Activated CD4-positive, alpha-beta T cell treated with anti-CD3 and anti-CD28 coated beads, Interleukin-2, amount 10 ng/mL, durations not matched to agents 24 days and 14 days (primary cell): ENCODE results near the gene ALDH7A1. TPM values are rescaled to one million over a fixed set of nuclear protein-coding genes. Genes with fewer than 3 reads are reported as not detected.
"Not testable (repeated sequence)": the region's sequence is repeated elsewhere in the genome, so short reads cannot be mapped to it uniquely, and the experiment has no call there.

ENCODE experiments used
- DNase-seq: peaks from one replicate; pipeline ENCODE4 v3.0.0; 2022
- H3K27ac Mint-ChIP-seq: one replicate; pipeline ENCODE4 v1.8.0; 2022; ENCODE audit warnings: mild to moderate bottlenecking, mixed read lengths
- H3K27me3 Mint-ChIP-seq: one replicate; pipeline ENCODE4 v1.8.0; 2022; ENCODE audit warnings: mixed read lengths
- H3K36me3 Mint-ChIP-seq: one replicate; pipeline ENCODE4 v1.8.0; 2022; ENCODE audit warnings: low read depth, mild to moderate bottlenecking, mixed read lengths
- H3K4me1 Mint-ChIP-seq: one replicate; pipeline ENCODE4 v1.8.0; 2021; ENCODE audit warnings: mixed read lengths
- H3K4me3 Mint-ChIP-seq: one replicate; pipeline ENCODE4 v1.8.0; 2022; ENCODE audit warnings: mild to moderate bottlenecking, moderate library complexity, mixed read lengths
- H3K9me3 Mint-ChIP-seq: one replicate; pipeline ENCODE4 v1.8.0; 2021; ENCODE audit warnings: mixed read lengths
- intact Hi-C: fragments of 100-400 bp; cut with micrococcal nuclease; formaldehyde crosslinking; loops from one replicate; pipeline ENCODE4 v1.15.1; 2023
- total RNA-seq: library from RNA; stranded (reverse); gene quantifications from 2 replicates; pipeline ENCODE4 v1.2.3, GENCODE V29; 2022

The ALDH7A1 gene
- total RNA-seq, 1 donor from 2014 or later, result 1.9 TPM

DNA sequence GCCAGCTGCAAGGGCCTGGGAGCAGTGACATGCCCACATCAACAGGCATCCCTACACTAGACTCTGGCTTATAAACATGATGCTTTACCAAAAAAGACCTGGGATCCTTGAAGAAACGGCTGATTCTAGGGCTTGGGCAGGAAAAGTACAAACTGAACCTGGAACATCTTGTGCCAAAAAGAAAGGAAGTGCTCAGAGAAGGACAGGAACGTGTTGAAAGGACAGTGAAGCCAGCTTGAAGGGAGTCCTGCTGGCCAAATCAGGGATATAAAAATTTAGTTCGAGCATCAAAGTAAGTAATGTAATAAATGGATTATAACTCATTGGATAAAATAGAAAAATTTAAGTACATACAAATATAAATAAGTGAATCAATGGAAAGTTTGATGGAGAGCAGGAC lies 58.1 kb downstream of the ALDH7A1 start:
- no peak overlapping the region for H3K4me3 Mint-ChIP-seq
- no peak overlapping the region for H3K27ac Mint-ChIP-seq
- H3K36me3 Mint-ChIP-seq, result no peaks in the 10 kb centered on the region
- intact Hi-C loops, result no loop called here
- DNase-seq, result no peak
- H3K4me1 Mint-ChIP-seq, result no peaks in the 10 kb centered on the region
- H3K27me3 Mint-ChIP-seq, result peaks cover 2% of the 10 kb centered on the region
- H3K9me3 Mint-ChIP-seq, result no peaks in the 10 kb centered on the region

DNA sequence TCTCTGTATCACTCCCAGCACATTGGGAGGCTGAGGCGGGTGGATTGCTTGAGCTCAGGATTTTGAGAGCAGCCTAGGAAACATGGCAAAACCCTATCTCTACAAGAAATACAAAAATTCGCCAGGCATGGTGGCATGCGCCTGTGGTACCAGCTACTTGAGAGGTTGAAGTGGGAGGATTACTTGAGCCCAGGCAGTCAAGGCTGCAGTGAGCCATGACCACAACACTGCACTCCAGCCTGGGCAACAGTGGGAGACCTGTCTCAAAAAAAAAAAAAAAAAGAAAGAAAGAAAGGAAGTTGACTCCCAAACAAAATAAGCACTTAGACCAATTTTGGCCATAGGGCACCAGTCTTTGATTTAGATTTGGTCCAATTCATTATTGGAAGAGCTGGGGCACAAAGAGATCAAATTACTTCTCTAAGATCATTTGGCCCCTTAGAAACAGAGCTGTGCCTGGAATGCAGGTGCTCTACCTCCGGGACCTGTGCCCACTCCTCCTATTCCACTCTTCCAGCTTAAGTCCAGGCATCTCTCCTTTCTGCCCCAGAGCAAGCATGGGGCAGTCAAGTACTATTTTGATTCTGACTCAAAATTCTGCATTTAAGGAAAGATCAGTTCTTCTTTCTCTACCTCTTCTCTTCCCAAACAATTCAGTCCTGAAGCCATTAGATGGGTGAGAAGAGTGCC lies 59.0 kb downstream of the ALDH7A1 start:
- no peaks in the 10 kb centered on the region for H3K9me3 Mint-ChIP-seq
- H3K27ac Mint-ChIP-seq, result no peak overlapping the region
- H3K4me3 Mint-ChIP-seq, result no peak overlapping the region
- H3K4me1 Mint-ChIP-seq, result no peaks in the 10 kb centered on the region
- DNase-seq, result no peak
- no peaks in the 10 kb centered on the region for H3K36me3 Mint-ChIP-seq
- intact Hi-C loops, result no loop called here
- H3K27me3 Mint-ChIP-seq, result peaks cover 2% of the 10 kb centered on the region

- Mint-ChIP-seq H3K27me3 (no peaks in the 10 kb centered on the region), H3K4me1 (no peaks in the 10 kb centered on the region), H3K4me3 (no peak overlapping the region), H3K36me3 (no peaks in the 10 kb centered on the region), H3K9me3 (no peaks in the 10 kb centered on the region), H3K27ac (no peak overlapping the region)
- DNase-seq, result no peak
- intact Hi-C loops, result no loop called here
These were observed 60.5 kb downstream of the ALDH7A1 start for GRCh38 chr5:126534553-126534952.

- DNase-seq, result no peak
- no peaks in the 10 kb centered on the region for H3K27me3 Mint-ChIP-seq
- no peaks in the 10 kb centered on the region for H3K4me1 Mint-ChIP-seq
- no peak overlapping the region for H3K4me3 Mint-ChIP-seq
- H3K36me3 Mint-ChIP-seq, result no peaks in the 10 kb centered on the region
- H3K27ac Mint-ChIP-seq, result no peak overlapping the region
- intact Hi-C loops, result no loop called here
- no peaks in the 10 kb centered on the region for H3K9me3 Mint-ChIP-seq
These were observed 63.4 kb downstream of the ALDH7A1 start for GRCh38 chr5:126531543-126532120.

DNA sequence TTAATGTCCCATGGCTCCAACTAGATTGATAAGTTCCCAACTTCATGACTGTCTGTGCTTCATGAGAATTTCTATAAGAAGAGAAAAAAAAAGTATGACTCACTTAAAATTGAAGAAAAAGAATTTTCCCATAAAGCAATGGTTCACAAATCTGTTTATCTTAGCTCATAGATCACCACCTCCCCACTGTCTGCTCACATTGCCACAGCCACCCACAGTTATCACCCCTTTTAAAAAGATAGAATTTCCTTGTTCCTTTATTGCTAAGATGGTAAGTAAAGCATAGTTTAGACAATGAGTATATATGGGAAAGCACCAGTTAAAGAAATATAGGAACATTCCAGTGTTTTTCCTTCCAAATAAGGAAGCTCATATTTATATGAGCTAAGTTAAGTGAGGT lies 67.1 kb downstream of the ALDH7A1 start:
- intact Hi-C loops, result no loop called here
- no peaks in the 10 kb centered on the region for H3K4me1 Mint-ChIP-seq

GRCh38 chr5:126527158-126527557 lies 67.9 kb downstream of the ALDH7A1 start:
- H3K27ac Mint-ChIP-seq, result no peak overlapping the region
- DNase-seq, result no peak
- H3K9me3 Mint-ChIP-seq, result no peaks in the 10 kb centered on the region
- intact Hi-C loops, result no loop called here
- H3K36me3 Mint-ChIP-seq, result no peaks in the 10 kb centered on the region
- no peak overlapping the region for H3K4me3 Mint-ChIP-seq
- H3K27me3 Mint-ChIP-seq, result peaks cover 1% of the 10 kb centered on the region
- H3K4me1 Mint-ChIP-seq, result no peaks in the 10 kb centered on the region

More for the DNA sequence above, 67.1 kb downstream of the ALDH7A1 start:
- no peaks in the 10 kb centered on the region for H3K9me3 Mint-ChIP-seq
- H3K4me3 Mint-ChIP-seq, result no peak overlapping the region
- H3K27ac Mint-ChIP-seq, result no peak overlapping the region
- H3K27me3 Mint-ChIP-seq, result peaks cover 1% of the 10 kb centered on the region
- H3K36me3 Mint-ChIP-seq, result no peaks in the 10 kb centered on the region
- no peak for DNase-seq

GRCh38 chr5:126526493-126526892 lies 68.5 kb downstream of the ALDH7A1 start:
- intact Hi-C loops, result no loop called here
- DNase-seq, result no peak
- Mint-ChIP-seq H3K27ac (no peak overlapping the region), H3K9me3 (no peaks in the 10 kb centered on the region), H3K4me1 (no peaks in the 10 kb centered on the region), H3K27me3 (peaks cover 1% of the 10 kb centered on the region), H3K4me3 (no peak overlapping the region), H3K36me3 (no peaks in the 10 kb centered on the region)

GRCh38 chr5:126525630-126526245 lies 69.3 kb downstream of the ALDH7A1 start:
- Mint-ChIP-seq H3K4me3 (no peak overlapping the region), H3K4me1 (no peaks in the 10 kb centered on the region), H3K9me3 (no peaks in the 10 kb centered on the region), H3K27ac (no peak overlapping the region), H3K36me3 (no peaks in the 10 kb centered on the region), H3K27me3 (peaks cover 1% of the 10 kb centered on the region)
- DNase-seq, result no peak
- intact Hi-C loops, result no loop called here

DNA sequence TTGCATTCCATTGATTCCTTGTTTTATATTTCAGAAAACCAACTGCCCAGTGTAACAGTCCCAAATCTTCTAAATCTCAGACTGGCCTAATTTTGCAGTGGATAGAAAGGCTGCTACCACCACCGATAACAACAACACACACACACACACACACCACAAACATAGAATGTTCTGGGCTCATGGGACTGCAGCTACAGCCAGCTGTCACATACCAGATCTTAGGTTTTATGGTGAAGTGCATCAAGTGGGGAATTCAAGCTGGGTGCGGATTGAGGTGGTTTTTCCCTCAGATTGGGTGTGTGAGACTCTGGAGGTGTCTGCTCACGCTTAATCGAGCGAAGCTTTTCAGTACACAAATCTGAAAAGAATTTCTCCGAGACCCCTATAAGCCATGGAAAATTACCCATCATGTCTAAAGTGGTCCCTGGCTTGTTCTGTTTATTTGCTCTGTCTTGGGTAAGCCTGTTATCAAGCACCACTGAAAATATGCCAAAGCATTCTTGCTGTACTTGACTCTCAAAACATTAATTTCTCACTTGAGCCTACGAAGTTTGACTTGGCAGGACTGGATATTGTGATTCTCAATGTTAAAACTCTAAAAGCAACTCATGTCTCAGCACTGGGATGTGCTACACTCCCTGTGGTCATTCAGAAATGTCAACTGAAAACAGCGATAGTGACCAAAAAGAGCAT lies 71.1 kb downstream of the ALDH7A1 start:
- H3K4me3 Mint-ChIP-seq, result no peak overlapping the region
- no peaks in the 10 kb centered on the region for H3K36me3 Mint-ChIP-seq
- H3K27me3 Mint-ChIP-seq, result peaks cover 1% of the 10 kb centered on the region
- DNase-seq, result no peak
- no peaks in the 10 kb centered on the region for H3K4me1 Mint-ChIP-seq
- no peaks in the 10 kb centered on the region for H3K9me3 Mint-ChIP-seq
- no peak overlapping the region for H3K27ac Mint-ChIP-seq
- intact Hi-C loops, result no loop called here

DNA sequence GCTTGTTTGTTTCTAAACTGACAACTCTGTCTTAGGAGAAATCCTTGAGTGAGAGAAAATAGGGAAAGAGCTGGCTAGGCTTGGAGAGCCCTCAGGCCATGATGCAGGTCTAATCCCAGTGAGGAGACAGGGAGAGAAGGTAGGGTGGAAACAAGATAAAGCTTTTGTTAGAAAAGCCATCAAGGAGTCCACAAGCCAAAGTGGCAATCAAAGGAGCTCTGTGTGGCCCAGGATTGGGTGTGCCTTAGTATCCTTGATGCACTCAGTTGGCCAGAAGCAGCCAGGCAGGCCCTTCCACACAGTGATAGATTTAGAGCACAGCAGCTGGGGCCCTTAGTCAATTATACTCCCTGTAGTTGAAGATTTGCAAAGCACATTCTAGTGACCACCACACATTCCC lies 73.9 kb downstream of the ALDH7A1 start:
- DNase-seq, result no peak
- H3K36me3 Mint-ChIP-seq, result no peaks in the 10 kb centered on the region

GRCh38 chr5:126520593-126520953 lies 74.4 kb downstream of the ALDH7A1 start:
- intact Hi-C loops, result no loop called here
- H3K4me1 Mint-ChIP-seq, result no peaks in the 10 kb centered on the region
- no peak for DNase-seq
- H3K4me3 Mint-ChIP-seq, result no peak overlapping the region
- peaks cover 4% of the 10 kb centered on the region for H3K27me3 Mint-ChIP-seq
- H3K36me3 Mint-ChIP-seq, result no peaks in the 10 kb centered on the region
- H3K9me3 Mint-ChIP-seq, result no peaks in the 10 kb centered on the region
- H3K27ac Mint-ChIP-seq, result no peak overlapping the region

More for the DNA sequence above, 73.9 kb downstream of the ALDH7A1 start:
- no peaks in the 10 kb centered on the region for H3K4me1 Mint-ChIP-seq
- no peaks in the 10 kb centered on the region for H3K9me3 Mint-ChIP-seq
- no peak overlapping the region for H3K4me3 Mint-ChIP-seq
- H3K27ac Mint-ChIP-seq, result no peak overlapping the region
- H3K27me3 Mint-ChIP-seq, result peaks cover 3% of the 10 kb centered on the region
- intact Hi-C loops, result no loop called here

GRCh38 chr5:126519637-126520592 lies 75.1 kb downstream of the ALDH7A1 start:
- H3K4me3 Mint-ChIP-seq, result no peak overlapping the region
- peaks cover 5% of the 10 kb centered on the region for H3K27me3 Mint-ChIP-seq
- no peak overlapping the region for H3K27ac Mint-ChIP-seq
- no peaks in the 10 kb centered on the region for H3K36me3 Mint-ChIP-seq
- H3K9me3 Mint-ChIP-seq, result no peaks in the 10 kb centered on the region
- intact Hi-C loops, result no loop called here
- H3K4me1 Mint-ChIP-seq, result no peaks in the 10 kb centered on the region
- DNase-seq, result no peak

DNA sequence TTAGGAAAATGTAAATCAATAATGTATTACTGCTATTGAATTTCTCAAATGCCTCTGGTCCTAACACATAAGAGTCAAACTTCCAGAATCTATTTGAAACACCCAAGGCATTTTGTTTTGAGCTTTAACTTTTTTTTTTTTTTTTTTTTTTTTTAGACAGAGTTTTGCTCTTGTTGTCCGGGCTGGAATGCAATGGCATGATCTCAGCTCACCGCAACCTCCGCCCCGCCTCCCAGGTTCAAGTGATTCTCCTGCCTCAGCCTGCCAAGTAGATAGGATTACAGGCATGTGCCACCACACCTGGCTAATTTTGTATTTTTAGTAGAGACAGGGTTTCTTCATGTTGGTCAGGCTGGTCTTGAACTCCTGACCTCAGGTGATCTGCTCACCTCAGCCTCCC lies 75.8 kb downstream of the ALDH7A1 start:
- H3K4me3 Mint-ChIP-seq, intact Hi-C loops, H3K27ac Mint-ChIP-seq, H3K4me1 Mint-ChIP-seq, H3K27me3 Mint-ChIP-seq, DNase-seq, H3K36me3 Mint-ChIP-seq, H3K9me3 Mint-ChIP-seq: not testable (repeated sequence)
